Renal cortical epithelial cell (primary cell): ENCODE measurements around the gene FAM131A. TPM values are rescaled to one million over a fixed set of nuclear protein-coding genes. Genes with fewer than 3 reads are reported as not detected.

Experiments
- DNase-seq: peaks from one replicate; pipeline ENCODE4 v3.0.0-alpha.2; 2011; ENCODE audit warnings: low read depth
- total RNA-seq: library from RNA; depleted of rRNA; stranded (reverse); fragments of >200 nt; gene quantifications from 2 replicates; pipeline ENCODE4 v1.2.3, GENCODE V29; 2014

Gene FAM131A
- total RNA-seq, 1 donor from 2014 or later = 24.2 TPM

DNA sequence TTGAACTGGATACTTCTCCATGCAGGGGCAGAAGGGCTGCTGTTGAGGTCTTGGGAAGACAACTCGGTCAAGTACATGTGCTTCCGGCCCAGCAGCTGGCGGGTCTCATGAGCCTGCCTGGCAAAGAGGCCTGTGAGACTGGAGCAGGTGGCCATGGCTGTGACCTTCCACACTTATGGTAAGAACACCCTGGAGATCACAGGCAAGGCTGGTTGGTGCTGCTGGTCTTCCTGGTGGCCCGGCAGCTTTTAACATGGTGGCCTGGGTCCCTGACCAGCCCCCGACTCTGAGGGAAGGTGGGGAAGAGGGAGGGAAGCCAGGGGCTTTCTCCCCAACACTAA, 57.9 kb downstream of the FAM131A start:
- DNase-seq = no peak

Other genes starting within 250 kb of the FAM131A start
- gene HTR3E, start 240.5 kb upstream of the FAM131A start, total RNA-seq = not detected in 2 replicates
- 36.1 and 43.8 TPM in 2 replicates for gene EIF2B5, start 202.2 kb upstream of the FAM131A start, total RNA-seq
- gene DVL3, start 182.2 kb upstream of the FAM131A start, total RNA-seq = 16.8 and 63.6 TPM in 2 replicates
- gene AP2M1, start 162.7 kb upstream of the FAM131A start, total RNA-seq = 299 and 523 TPM in 2 replicates
- gene ABCF3, start 151.4 kb upstream of the FAM131A start, total RNA-seq = 17.9 and 53.3 TPM in 2 replicates
- gene VWA5B2, start 108.0 kb upstream of the FAM131A start, total RNA-seq = 0.10 TPM in 1 of 2 replicates, not detected in the other
- 18.9 and 43.2 TPM in 2 replicates for gene ALG3, start 88.6 kb upstream of the FAM131A start, total RNA-seq
- gene EEF1AKMT4, start 87.9 kb upstream of the FAM131A start, total RNA-seq = 4.3 and 4.7 TPM in 2 replicates
- 0.10 TPM in 1 of 2 replicates, not detected in the other for gene CAMK2N2, start 76.0 kb upstream of the FAM131A start, total RNA-seq
- not detected in 2 replicates for gene ECE2, start 61.6 kb upstream of the FAM131A start, total RNA-seq
- gene PSMD2, start 38.4 kb upstream of the FAM131A start, total RNA-seq = 423 and 840 TPM in 2 replicates
- gene EIF4G1, start 23.0 kb upstream of the FAM131A start, total RNA-seq = 195 and 527 TPM in 2 replicates
- 1.7 and 3.5 TPM in 2 replicates for gene CLCN2, start 24.0 kb downstream of the FAM131A start, total RNA-seq
- gene POLR2H, start 24.1 kb downstream of the FAM131A start, total RNA-seq = 97.3 and 161 TPM in 2 replicates
- 0.35 and 0.69 TPM in 2 replicates for gene THPO, start 40.6 kb downstream of the FAM131A start, total RNA-seq
- 3.0 and 23.9 TPM in 2 replicates for gene CHRD, start 42.5 kb downstream of the FAM131A start, total RNA-seq
- 0.15 and 0.17 TPM in 2 replicates for gene EPHB3, start 224.2 kb downstream of the FAM131A start, total RNA-seq